GM04503 (cell line): ENCODE results near the gene TADA3.

Experiments
- DNase-seq: peaks from one replicate; pipeline ENCODE4 v3.0.0-alpha.2; 2012; ENCODE audit warnings: low read depth

The TADA3 gene

DNA sequence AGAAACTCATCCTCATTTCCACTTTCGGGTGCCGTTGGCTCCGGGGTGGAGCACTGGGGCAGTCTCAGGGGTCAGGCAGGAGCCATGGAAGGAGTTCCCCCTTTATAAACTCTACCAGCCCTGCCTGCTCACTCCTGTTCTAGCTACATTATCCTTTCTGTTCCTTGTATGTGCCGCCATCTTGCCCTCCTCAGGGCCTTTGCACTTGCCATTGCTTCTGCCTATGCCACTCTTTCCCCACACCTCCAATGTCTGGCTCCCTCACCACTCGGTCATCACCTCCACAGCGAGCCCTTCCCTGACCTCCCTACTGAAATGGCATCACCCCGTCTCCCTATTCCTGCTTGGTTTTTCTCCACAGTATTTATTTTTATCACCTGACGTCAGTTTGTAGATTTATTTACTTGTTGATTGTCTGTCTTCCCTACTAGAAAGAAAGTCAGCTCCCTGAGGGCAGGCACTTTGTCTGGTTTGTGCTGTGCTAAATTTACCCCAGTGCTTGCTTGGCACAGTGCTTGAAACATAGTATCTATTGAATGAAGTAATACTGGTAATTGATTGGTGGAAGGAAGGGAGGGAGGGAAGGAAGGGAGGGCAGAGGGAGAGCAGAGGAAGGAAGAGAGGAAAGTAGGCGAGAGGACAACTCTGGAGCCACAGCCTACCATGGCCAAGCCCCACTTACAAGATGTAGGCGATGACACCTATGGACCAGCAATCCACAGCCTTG lies 31.3 kb downstream of the TADA3 start:
- no peak for DNase-seq

DNA sequence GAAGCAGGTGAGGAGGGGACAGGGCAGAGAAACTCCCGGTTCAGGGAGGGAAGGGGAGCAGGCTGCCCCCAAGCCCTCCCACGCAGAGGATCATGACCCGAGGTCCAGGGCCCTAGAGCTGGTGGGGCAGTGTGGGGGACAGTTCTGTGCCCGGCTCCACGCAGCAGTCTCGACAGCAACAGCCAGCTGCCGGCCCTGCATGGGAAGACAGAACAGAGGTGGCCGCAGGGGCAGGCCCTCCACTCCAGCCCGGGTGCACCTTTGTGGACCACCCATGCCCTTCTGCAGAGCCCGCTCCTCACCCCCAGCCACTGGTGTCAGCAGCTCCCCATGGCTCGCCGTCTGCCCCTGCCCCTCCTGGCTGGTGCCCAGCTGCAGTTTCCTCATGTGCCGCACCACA lies 34.8 kb downstream of the TADA3 start:
- DNase-seq = no peak

DNA sequence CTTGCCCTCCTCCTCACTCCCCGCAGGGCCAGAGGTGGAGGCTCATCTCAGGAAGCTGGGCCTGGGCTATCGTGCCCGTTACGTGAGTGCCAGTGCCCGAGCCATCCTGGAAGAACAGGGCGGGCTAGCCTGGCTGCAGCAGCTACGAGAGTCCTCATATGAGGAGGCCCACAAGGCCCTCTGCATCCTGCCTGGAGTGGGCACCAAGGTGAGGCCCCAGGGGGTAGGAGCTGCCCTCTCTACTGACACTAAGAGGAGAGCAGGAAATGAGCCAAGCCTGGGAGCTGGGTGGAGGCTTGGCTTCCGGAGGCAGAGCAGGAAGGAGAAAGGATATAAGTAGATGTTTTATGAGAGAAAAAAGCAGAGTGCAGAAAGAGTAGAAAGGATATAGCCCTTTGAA lies 37.6 kb downstream of the TADA3 start:
- no peak for DNase-seq

DNA sequence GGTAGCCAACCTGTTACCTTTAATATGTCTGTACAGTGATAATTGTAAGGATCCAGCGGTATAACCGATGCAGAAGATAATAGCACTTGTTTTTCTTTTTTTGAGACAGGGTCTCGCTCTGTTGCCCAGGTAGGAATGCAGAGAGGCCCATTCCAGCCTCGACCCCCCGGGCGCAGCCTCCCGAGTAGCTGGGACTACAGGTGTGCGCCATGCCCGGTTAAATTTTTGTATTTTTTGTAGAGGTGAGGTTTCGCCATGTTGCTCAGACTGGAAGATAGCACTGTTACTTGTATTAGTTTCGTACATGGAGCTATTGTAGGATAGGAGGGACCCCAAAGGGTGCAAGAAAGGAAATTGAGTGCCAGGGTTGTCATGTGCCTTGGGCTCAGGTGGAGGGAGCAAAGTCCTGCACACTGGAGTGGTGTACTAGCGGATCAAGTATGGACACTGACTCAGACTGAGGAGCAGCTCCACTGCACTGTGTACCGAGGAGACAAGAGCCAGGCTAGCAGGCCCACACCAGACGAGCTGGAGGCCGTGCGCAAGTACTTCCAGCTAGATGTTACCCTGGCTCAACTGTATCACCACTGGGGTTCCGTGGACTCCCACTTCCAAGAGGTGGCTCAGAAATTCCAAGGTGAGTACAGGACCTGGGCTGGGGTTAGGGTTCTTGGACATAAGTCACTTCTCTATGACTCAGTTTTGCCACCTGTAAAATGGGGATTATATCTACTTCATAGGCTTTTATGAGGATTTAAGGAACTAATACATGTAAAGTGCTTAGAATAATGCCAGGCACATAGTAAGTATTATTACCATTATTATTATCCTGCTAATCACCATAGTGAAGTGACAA lies 41.5 kb downstream of the TADA3 start:
- no peak for DNase-seq

DNA sequence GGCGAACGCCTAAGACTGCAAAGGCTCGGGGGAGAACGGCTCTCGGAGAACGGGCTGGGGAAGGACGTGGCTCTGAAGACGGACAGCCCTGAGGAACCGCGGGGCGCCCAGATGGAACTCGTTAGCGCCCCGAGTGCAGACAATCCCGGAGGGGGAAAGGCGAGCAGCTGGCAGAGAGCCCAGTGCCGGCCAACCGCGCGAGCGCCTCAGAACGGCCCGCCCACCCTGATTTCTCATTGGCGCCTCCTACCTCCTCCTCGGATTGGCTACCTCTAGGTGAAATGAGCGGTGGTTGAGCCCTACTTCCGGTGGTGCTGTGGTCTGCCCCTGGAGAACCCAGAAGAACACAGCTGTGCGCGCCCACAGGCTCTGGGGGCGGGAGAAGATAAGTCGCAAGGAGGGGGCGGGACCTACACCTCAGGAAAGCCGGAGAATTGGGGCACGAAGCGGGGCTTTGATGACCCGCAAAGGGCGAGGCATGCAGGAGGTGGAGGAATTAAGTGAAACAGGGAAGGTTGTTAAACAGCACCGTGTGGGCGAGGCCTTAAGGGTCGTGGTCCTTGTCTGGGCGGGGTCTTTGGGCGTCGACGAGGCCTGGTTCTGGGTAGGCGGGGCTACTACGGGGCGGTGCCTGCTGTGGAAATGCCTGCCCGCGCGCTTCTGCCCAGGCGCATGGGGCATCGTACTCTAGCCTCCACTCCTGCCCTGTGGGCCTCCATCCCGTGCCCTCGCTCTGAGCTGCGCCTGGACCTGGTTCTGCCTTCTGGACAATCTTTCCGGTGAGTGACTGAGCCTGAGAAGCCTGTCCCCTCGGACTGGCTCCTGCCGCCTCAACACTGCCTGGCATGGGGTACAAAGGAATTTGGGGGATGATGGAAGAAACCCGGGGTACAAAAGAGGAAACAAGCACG lies 42.4 kb downstream of the TADA3 start, which contains the start of gene OGG1:
TSS of gene OGG1 (plus strand) at position 308 of the 911 bp plus-strand sequence. CDS start at position 643, 335 bp downstream.
- peak; percentile 96 for DNase-seq

DNA sequence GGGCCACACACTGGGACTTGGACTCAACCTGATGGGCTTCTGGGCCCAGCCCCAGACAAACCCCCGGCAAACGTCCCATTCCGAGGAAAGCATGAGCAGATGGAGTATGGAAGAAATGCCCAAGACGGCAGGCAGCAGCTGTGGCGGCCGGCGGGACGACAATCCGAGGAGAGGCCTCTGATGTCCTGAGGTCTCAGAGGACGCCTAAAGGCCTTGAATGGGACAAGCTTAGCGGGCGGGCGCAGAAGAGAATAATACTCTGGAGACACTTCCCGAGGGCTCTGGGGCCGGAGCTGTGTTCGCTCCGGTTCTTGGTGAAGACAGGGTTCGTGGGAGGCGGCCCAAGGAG lies 43.0 kb downstream of the TADA3 start:
- no peak for DNase-seq

DNA sequence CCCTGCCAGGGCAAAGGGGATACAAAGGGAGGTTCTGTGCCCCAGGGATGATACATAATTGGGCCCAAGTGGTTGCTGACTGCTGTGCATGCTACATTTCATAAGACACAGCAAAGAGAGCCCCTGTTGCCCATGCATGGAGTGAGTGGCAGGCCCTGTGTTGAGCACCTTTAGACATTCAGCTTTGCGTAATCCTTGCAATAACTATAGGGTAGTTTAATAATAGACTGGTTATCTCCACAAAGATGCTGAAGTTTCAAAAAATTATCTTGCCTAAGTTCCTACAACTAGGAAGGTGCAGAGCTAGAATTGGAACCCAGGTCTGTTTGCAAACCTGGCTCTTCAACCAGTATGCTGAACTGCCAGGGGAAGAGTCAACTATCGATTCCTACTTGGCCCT lies 44.2 kb downstream of the TADA3 start:
- DNase-seq = no peak

DNA sequence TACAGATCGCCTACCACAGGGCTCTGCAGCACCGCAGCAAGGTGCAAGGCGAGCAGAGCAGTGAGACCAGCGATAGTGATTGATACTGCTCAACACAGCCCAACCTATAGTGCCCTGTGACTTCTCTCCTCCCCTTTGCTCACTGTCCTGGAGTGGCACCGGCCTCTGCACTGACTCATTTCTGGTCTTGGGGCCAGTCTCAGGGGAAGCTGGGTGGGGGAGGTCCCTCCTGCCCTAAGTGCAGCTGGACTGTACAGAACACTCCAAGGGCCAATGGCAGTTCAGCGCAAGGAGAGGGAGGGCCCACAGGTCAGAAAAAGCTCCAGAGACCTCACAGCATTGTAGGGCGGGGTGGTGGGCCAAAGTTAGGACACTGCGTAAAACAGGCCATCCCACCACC lies 45.0 kb downstream of the TADA3 start:
- DNase-seq = no peak

DNA sequence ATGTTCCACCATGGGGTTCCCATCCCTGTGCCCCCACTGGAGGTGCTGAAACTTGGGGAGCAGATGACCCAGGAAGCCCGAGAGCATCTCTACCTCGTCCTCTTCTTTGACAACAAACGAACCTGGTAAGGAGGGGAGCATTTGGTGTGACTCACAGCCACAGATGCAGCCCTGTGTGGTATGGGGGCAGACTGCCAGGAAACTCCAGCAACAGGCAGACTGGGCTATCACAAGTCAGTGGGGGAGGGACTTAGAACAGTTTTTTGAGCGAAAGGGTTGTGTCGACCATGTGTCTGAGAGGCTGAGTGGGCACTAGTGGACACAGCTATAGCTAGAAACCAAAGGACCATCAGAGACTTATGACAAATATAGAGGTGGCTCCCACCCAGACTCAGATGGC lies 45.9 kb downstream of the TADA3 start:
- DNase-seq = no peak

DNA sequence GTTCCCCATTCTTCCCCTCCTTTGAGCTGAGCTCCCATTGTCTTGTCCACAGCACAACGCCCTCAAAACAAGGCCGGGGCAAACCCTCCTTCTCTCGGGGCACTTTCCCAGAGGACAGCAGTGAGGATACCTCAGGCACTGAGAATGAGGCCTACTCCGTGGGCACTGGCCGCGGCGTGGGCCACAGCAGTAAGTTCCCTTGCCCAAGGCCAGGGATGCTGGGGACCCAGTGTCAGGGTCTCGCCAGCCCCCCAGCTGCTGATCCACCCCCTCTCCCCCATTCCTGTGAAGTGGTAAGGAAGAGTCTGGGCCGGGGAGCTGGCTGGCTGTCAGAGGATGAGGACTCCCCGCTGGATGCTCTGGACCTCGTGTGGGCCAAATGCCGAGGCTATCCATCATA lies 46.8 kb downstream of the TADA3 start:
- DNase-seq = no peak

DNA sequence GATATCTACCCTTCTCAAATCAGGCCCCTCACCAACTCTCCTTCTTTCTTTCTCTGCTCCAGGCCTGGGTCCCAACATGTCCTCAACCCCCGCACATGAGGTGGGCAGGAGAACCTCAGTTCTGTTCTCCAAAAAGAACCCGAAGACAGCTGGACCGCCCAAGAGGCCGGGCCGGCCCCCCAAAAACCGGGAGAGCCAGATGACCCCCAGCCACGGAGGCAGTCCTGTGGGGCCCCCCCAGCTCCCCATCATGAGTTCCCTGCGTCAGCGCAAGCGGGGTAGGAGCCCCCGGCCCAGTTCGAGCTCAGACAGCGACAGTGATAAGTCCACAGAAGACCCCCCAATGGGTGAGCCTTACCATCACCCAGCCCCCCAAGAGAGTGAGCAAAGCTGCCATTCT lies 48.1 kb downstream of the TADA3 start:
- no peak for DNase-seq

DNA sequence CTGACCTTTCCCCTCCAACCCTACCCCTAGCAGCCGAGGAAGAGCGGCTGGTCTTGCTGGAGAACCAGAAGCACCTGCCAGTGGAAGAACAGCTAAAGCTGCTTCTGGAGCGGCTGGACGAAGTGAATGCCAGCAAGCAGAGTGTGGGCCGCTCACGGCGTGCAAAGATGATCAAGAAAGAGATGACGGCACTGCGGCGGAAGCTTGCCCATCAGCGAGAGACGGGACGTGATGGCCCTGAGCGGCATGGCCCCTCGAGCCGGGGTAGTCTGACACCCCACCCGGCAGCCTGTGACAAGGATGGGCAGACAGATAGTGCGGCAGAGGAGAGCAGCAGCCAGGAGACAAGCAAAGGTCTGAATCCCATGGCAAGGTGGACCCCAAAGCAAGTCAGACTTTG lies 48.7 kb downstream of the TADA3 start:
- no peak for DNase-seq

DNA sequence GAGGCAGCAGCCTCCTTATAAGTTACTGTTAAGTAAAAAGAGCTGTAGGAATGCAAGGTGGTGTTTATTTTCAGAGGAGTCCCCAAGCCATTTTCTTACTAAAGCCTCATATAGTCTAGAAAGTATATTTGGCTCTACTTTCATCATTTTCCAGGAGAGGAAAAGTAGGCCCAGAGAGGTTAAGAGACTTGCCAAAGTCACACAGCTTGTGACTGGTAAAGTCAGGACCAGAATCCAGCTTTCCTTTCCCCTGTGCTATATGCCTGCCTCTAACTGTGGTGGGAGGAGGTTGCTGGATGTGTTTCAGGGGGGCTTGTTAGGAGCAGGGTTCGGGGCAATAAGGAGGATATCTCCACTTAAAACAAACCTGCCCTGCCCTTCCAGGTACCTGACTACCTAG lies 49.7 kb downstream of the TADA3 start:
- no peak for DNase-seq

DNA sequence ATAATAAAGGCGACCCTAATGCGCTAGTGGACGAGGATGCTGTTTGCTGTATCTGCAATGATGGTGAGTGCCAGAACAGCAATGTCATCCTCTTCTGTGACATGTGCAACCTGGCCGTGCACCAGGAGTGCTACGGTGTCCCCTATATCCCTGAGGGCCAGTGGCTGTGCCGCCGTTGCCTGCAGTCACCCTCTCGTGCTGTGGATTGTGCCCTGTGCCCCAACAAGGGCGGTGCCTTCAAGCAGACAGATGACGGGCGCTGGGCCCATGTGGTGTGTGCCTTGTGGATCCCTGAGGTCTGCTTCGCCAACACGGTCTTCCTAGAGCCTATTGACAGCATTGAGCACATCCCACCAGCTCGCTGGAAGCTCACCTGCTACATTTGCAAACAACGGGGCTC lies 53.1 kb downstream of the TADA3 start:
- no peak for DNase-seq

DNA sequence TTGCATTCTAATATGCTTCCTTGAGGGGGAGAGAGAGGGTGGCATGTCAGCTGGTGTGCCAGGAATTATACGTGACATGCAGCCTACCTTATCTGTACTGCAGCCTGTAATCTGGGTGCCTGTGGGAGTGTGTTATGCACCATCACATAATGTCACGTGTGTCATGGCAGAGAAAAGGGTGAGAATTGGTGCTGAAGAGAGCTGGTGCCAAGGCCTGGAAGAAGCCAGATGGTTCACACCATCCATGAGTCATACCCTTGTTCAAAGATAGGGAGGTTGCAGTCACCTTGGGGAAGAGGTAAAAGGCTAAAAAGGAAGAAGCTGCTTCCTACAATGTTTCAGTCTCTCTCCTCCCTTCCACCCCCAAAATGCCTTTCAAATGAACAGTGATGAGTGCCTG lies 55.4 kb downstream of the TADA3 start:
- no peak for DNase-seq

DNA sequence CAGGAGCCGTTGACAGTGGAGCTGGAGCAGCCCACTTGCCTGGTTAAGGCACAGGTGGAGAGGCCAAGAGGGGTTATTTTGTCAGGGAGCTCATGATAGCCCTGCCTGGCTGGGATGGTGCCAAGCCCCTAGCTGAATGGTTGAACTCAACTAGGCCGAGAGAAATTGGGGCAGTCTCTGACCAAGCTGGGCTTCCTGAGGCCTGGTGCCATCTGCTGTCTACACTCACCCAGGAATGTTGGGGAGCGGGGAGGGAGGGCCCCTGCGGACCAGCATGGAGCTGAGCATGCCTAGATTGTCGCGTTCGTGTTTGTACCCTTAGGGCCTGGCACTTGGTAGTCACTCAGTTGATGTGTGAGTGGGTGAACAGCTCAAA lies 59.5 kb downstream of the TADA3 start:
- no peak for DNase-seq

DNA sequence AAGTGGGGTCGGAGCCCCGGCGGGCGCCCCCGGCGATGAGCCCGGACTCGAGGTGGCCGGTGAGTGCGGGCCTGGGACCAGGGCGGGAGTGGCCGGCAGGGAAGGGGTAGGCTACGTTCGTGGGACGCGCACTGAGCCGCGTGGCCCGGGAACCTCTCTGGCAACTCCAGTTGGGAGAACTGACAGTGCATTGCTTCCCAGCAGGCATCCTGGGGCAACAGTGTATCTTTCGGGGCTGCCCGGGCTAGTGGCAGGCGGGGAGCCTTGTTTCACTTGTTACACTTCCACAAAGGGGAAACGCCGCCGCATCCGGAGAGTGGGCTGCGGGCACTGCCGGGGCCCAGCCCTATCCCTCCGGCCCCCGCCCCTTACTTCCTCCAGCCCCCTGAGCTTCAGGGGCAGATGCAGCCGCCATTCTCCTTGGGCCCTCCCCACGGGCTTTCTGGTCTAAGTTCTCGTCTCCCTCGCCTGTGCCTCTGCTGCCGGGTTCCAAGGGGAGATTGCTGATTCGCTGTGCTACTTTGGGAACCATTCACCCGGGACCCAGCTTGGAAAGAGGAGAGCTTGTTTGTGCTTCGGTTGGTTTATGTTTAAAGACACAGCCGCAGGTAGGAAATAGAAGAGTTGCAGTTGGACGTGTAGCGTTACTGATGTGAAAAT lies 60.1 kb downstream of the TADA3 start:
- no peak for DNase-seq

DNA sequence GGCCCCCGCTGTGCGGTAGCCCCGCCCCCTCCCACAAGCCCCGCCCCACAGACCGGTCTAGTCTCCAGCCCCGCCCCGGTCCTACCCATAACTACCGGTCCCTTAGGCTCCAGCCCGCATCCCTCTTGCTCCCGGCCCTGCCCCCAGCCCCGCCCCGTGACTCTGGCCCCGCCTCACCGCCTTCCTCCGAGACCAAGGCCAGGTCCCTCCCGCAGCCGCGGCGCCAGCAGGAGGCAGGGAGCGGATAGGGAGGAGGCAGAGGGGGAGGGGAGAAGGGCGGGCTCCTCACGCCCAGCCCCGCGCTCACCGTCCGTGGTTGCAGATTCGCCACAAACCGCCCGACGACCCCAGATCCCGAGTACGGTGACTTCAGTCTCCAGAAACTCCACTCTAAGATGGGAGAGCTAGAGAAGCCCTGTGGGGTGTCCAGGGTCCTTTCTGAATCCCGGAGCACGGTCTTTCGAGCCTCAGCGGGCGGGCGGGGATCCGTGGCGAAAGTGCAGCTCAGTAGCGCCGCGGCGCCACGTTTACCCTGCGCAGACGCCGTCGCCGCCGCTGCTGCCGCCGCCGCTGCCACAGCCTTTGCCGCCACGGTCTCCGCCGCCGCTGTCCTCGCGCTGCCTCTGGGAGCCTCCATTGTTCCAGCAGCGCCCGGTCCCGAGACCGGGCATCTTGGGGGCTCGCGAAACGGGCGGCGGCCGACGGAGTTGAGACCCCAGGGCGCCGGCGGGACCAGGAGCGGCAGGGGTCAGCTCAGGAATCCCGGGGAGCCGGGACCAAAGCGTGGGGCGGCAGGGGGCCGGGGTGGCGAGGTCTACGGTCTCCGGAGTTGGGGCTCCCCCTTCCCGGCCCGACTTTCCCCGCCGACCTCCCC lies 60.8 kb downstream of the TADA3 start, which contains the start of gene BRPF1:
TSS of gene BRPF1 (plus strand) at position 530 of the 874 bp plus-strand sequence. CDS start 2,406 bp downstream, outside the sequence.
- peak; percentile 87 for DNase-seq

DNA sequence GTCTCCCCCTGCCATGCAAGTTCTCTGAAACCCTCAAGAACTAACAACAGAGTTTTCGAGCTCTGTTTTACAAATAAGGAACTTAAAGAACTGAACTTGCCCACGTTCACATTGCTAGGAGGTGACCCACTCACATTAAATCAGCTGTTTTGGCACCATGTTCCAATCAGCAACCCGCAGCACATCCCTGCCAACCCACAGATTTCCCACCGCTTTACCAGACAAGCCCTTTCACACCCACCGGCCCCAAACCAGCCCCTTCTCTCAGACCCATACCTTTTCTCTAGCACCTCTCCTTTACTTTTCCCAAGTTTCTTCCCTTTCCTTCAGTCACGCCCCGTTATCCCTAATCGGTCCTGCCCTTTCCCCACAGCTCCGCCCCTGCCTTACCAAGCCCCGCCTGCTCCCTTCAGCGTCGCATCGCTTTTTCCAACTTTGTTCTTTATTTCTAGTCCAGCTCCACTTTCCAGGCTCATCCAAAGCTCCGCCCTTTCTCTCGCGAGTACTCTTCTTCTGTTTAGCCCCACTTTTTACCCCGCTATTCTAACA lies 61.5 kb downstream of the TADA3 start:
- no peak for DNase-seq
